RWPE2 (cell line): ENCODE measurements around the gene DNM2.

ENCODE experiments used
- ATAC-seq: fragments of 200-7000 bp; cut with Tn5 transposase; 3 replicates; pipeline ENCODE4 v1.9.1; 2021; ENCODE audit warnings: low read depth
- DNase-seq: peaks from one replicate; pipeline ENCODE4 v3.0.0-alpha.2; 2020; ENCODE audit warnings: low spot score
- H3K27ac ChIP-seq: fragments of 450-650 bp; 2 replicates; pipeline ENCODE4 v1.5.1; 2017; ENCODE audit warnings: mild to moderate bottlenecking; ENCODE audit not compliant: poor library complexity, severe bottlenecking
- H3K27me3 ChIP-seq: fragments of 250-450 bp; sonication (Bioruptor Pico); 2 replicates; pipeline ENCODE4 v1.5.1; 2021; ENCODE audit warnings: mild to moderate bottlenecking, moderate library complexity; ENCODE audit not compliant: insufficient read depth, poor library complexity, severe bottlenecking
- H3K36me3 ChIP-seq: fragments of 250-450 bp; sonication (Bioruptor Pico); 2 replicates; pipeline ENCODE4 v1.5.1; 2020; ENCODE audit warnings: low read depth, mild to moderate bottlenecking, moderate library complexity
- H3K4me1 ChIP-seq: fragments of 250-450 bp; sonication (Bioruptor Pico); 2 replicates; pipeline ENCODE4 v1.5.1; 2021; ENCODE audit warnings: mild to moderate bottlenecking, moderate library complexity; ENCODE audit not compliant: insufficient read depth, poor library complexity, severe bottlenecking
- H3K4me3 ChIP-seq: fragments of 250-450 bp; sonication (Bioruptor Pico); 2 replicates; pipeline ENCODE4 v1.5.1; 2021; ENCODE audit warnings: mild to moderate bottlenecking, moderate library complexity; ENCODE audit not compliant: severe bottlenecking
- H3K9me3 ChIP-seq: fragments of 250-450 bp; sonication (Bioruptor Pico); 2 replicates; pipeline ENCODE4 v1.5.1; 2021; ENCODE audit warnings: mild to moderate bottlenecking, moderate library complexity; ENCODE audit not compliant: severe bottlenecking
- CTCF ChIP-seq: fragments of 450-650 bp; IDR thresholded peaks from one replicate; pipeline ENCODE4 v1.5.1; 2017; ENCODE audit warnings: mild to moderate bottlenecking, moderate library complexity; ENCODE audit not compliant: poor library complexity, severe bottlenecking

The DNM2 gene

GRCh38 chr19:10723591-10723990, 5.7 kb downstream of the DNM2 start:
- peaks cover 12% of the 10 kb centered on the region; the same call in 1 of the 2 replicates for H3K36me3 ChIP-seq

GRCh38 chr19:10724573-10725071, 6.7 kb downstream of the DNM2 start:
- ATAC-seq (no peak), DNase-seq (no peak)
- peaks cover 3% of the 10 kb centered on the region for H3K9me3 ChIP-seq
- H3K36me3 ChIP-seq, result peaks cover 12% of the 10 kb centered on the region; the same call in 1 of the 2 replicates
- TF ChIP-seq CTCF, result no peak
- no peaks in the 10 kb centered on the region for H3K27me3 ChIP-seq
- no peak overlapping the region for H3K4me3 ChIP-seq
- no peaks in the 10 kb centered on the region for H3K4me1 ChIP-seq
- no peak overlapping the region for H3K27ac ChIP-seq

More at GRCh38 chr19:10723591-10723990, 5.7 kb downstream of the DNM2 start:
- no peak overlapping the region for H3K4me3 ChIP-seq
- H3K27me3 ChIP-seq, result no peaks in the 10 kb centered on the region
- no peak overlapping the region for H3K27ac ChIP-seq
- no peak for ATAC-seq
- no peaks in the 10 kb centered on the region for H3K4me1 ChIP-seq
- peaks cover 3% of the 10 kb centered on the region for H3K9me3 ChIP-seq
- DNase-seq, result no peak
- TF ChIP-seq CTCF, result no peak

- Histone ChIP-seq H3K4me1 (no peaks in the 10 kb centered on the region), H3K9me3 (peaks cover 3% of the 10 kb centered on the region), H3K4me3 (no peak overlapping the region), H3K27ac (no peak overlapping the region), H3K27me3 (no peaks in the 10 kb centered on the region), H3K36me3 (peaks cover 10% of the 10 kb centered on the region; the same call in 1 of the 2 replicates)
- no peak for TF ChIP-seq CTCF
- ATAC-seq (no peak), DNase-seq (no peak)
Measured at GRCh38 chr19:10725415-10725814, 7.5 kb downstream of the DNM2 start.

GRCh38 chr19:10726268-10726667, 8.4 kb downstream of the DNM2 start:
- H3K9me3 ChIP-seq, result peaks cover 3% of the 10 kb centered on the region
- peaks cover 6% of the 10 kb centered on the region; the same call in 1 of the 2 replicates for H3K36me3 ChIP-seq
- ATAC-seq, result no peak
- no peaks in the 10 kb centered on the region for H3K27me3 ChIP-seq
- no peak for TF ChIP-seq CTCF
- no peaks in the 10 kb centered on the region for H3K4me1 ChIP-seq
- no peak overlapping the region for H3K4me3 ChIP-seq
- DNase-seq, result no peak
- H3K27ac ChIP-seq, result no peak overlapping the region

- Histone ChIP-seq H3K36me3 (peaks cover 6% of the 10 kb centered on the region; the same call in 1 of the 2 replicates), H3K27me3 (no peaks in the 10 kb centered on the region), H3K4me1 (no peaks in the 10 kb centered on the region), H3K4me3 (no peak overlapping the region), H3K9me3 (peaks cover 3% of the 10 kb centered on the region), H3K27ac (no peak overlapping the region)
- TF ChIP-seq CTCF, result no peak
- DNase-seq, result no peak
- ATAC-seq, result no peak
Measured at GRCh38 chr19:10727685-10728201, 9.9 kb downstream of the DNM2 start.
